Measurements from ENCODE around the gene MYRF.

The MYRF gene

GRCh38 chr11:61780581-61781162, 28.2 kb downstream of the MYRF start:
- FAIRE-seq: no peak

DNA sequence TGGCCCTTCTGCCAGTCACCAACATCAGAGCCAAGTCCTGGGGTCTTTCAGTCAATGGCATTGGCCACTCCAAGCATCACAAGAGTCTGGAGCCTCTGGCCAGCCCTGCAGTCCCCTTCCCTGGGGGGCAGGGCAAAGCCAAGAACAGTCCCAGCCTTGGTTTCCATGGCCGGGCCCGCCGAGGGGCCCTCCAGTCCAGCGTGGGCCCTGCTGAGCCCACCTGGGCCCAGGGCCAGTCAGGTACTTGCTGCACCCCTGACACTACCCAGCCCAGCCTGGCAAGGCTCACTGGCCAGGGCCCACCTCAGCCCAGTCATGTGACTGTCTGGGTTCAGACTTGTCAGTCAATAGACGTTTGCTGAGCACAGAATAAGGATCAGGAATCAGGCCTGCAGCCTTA, 29.1 kb downstream of the MYRF start:
- no peak for FAIRE-seq
- DNase-seq (ENCODE audit: insufficient read length, low spot score): no peak

More at GRCh38 chr11:61780581-61781162, 28.2 kb downstream of the MYRF start:
- no peak for DNase-seq (ENCODE audit: insufficient read length, low spot score)
- TF ChIP-seq, protein P1, sequence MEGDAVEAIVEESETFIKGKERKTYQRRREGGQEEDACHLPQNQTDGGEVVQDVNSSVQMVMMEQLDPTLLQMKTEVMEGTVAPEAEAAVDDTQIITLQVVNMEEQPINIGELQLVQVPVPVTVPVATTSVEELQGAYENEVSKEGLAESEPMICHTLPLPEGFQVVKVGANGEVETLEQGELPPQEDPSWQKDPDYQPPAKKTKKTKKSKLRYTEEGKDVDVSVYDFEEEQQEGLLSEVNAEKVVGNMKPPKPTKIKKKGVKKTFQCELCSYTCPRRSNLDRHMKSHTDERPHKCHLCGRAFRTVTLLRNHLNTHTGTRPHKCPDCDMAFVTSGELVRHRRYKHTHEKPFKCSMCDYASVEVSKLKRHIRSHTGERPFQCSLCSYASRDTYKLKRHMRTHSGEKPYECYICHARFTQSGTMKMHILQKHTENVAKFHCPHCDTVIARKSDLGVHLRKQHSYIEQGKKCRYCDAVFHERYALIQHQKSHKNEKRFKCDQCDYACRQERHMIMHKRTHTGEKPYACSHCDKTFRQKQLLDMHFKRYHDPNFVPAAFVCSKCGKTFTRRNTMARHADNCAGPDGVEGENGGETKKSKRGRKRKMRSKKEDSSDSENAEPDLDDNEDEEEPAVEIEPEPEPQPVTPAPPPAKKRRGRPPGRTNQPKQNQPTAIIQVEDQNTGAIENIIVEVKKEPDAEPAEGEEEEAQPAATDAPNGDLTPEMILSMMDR (IDR thresholded peaks at IDR 0.05; ENCODE audit: insufficient read depth, missing control alignments): no peak

GRCh38 chr11:61782299-61782698, 29.9 kb downstream of the MYRF start:
- FAIRE-seq (no peak), DNase-seq (ENCODE audit: insufficient read length, low spot score) (no peak)
- TF ChIP-seq, protein P1 (IDR thresholded peaks at IDR 0.05; ENCODE audit: insufficient read depth, missing control alignments): no peak

More for the DNA sequence above, 29.1 kb downstream of the MYRF start:
- TF ChIP-seq, protein P1 (IDR thresholded peaks at IDR 0.05; ENCODE audit: insufficient read depth, missing control alignments): no peak

DNA sequence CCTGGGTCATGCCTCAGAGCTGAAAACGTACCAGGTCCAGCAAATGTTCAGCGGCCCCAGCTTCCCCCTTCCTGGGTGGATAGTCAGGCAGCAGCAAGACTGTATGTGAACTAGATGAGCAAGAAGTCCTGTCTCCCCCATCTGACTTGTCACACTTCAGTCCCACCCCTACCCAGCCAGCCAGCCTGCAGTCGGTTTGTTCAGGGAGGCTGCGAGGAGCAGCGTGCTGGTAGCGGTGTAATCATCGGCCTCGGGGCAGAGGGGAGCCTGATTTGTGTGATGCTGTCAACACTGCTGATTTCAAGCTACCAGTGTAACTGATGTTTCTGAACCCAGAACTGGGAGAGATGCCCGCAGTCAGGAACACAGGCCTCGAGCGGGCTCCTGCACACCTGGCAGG, 30.4 kb downstream of the MYRF start:
- FAIRE-seq (no peak), DNase-seq (ENCODE audit: insufficient read length, low spot score) (no peak)
- TF ChIP-seq, protein P1 (IDR thresholded peaks at IDR 0.05; ENCODE audit: insufficient read depth, missing control alignments): no peak

GRCh38 chr11:61783717-61784505, 31.5 kb downstream of the MYRF start:
- no peak for FAIRE-seq

GRCh38 chr11:61784506-61784805, 32.0 kb downstream of the MYRF start:
- DNase-seq (ENCODE audit: insufficient read length, low spot score) (no peak), FAIRE-seq (no peak)
- TF ChIP-seq, protein P1 (IDR thresholded peaks at IDR 0.05; ENCODE audit: insufficient read depth, missing control alignments): no peak

More at GRCh38 chr11:61783717-61784505, 31.5 kb downstream of the MYRF start:
- TF ChIP-seq, protein P1 (IDR thresholded peaks at IDR 0.05; ENCODE audit: insufficient read depth, missing control alignments): no peak
- no peak for DNase-seq (ENCODE audit: insufficient read length, low spot score)

DNA sequence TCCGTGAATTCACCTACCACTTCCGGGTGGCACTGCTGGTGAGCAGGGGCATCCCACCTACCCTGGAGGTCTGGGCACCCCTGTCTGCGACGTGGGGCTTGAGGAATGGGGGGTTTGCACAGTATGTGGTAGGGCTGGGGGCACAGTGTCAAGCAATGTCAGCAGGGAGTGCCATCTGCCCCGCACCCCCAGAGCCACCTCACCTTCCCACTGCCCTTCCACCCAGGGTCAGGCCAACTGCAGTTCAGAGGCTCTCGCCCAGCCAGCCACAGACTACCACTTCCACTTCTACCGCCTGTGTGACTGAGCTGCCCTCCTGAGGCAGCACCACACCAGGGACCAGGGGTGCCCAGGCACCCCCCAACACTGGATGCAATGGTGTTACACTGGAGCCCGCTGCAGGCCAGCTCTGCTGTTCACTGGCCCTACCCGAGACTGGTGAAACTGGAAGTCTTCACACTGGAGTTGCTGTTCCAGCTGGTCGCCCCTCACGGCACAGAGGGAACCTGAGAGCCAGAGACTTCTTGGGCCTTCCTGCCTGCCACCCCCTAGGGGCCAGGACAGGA, 33.5 kb downstream of the MYRF start:
- TF ChIP-seq, protein P1 (IDR thresholded peaks at IDR 0.05; ENCODE audit: insufficient read depth, missing control alignments): no peak
- no peak for DNase-seq (ENCODE audit: insufficient read length, low spot score)
- no peak for FAIRE-seq

All from D721Med (cell line).